Tibial nerve (tissue), 4 donors: ENCODE results near the gene PDE3A. TPM values are rescaled to one million over a fixed set of nuclear protein-coding genes. Genes with fewer than 3 reads are reported as not detected.

Experiments used
- DNase-seq, 2 donors: peaks; one replicate each; pipeline ENCODE4 v3.0.0-alpha.2; 2019; ENCODE audit warnings: low spot score in 2 of 2
- H3K27ac ChIP-seq, 4 donors: fragments of 200-600 bp; sonication (generic) in 3 of 4; one replicate each; pipeline ENCODE4 v1.5.1; 2017 to 2019; ENCODE audit warnings: mild to moderate bottlenecking in 1 of 4
- H3K27me3 ChIP-seq, 2 donors: fragments of 200-600 bp; sonication (generic) in 1 of 2; one replicate each; pipeline versions ENCODE4 v1.5.1 to v1.6.0; 2017 to 2019
- H3K36me3 ChIP-seq, 3 donors: fragments of 200-600 bp; sonication (generic); one replicate each; pipeline ENCODE4 v1.5.1; 2018 to 2019
- H3K4me1 ChIP-seq, 4 donors: fragments of 200-600 bp; sonication (generic) in 3 of 4; one replicate each; pipeline ENCODE4 v1.5.1; 2017 to 2019
- H3K4me3 ChIP-seq, 4 donors: fragments of 200-600 bp; sonication (generic) in 3 of 4; one replicate each; pipeline ENCODE4 v1.5.1; 2017 to 2019; ENCODE audit warnings: mild to moderate bottlenecking in 1 of 4, moderate library complexity in 1 of 4
- H3K9me3 ChIP-seq, 4 donors: fragments of 200-600 bp; sonication (generic) in 3 of 4; one replicate each; pipeline ENCODE4 v1.5.1; 2017 to 2019
- EP300 ChIP-seq, 2 donors: sonication (generic); formaldehyde crosslinking; IDR thresholded peaks; one replicate each; pipeline ENCODE4 v1.6.1; 2017; ENCODE audit warnings: antibody characterized with exemption in 2 of 2, mild to moderate bottlenecking in 1 of 2
- POLR2A ChIP-seq, 2 donors: fragments of 450-650 bp; IDR thresholded peaks; one replicate each; pipeline ENCODE4 v1.6.1; 2017; ENCODE audit warnings: antibody characterized with exemption in 2 of 2, mild to moderate bottlenecking in 2 of 2, moderate library complexity in 2 of 2
- WGBS, 2 donors: methylation state at CpG; one replicate each; pipeline ENCODE4 v1.1.5; 2018; 5-methylcytosine and 5-hydroxymethylcytosine counted together
- total RNA-seq, 4 donors: library from RNA; depleted of rRNA; stranded (reverse); fragments of >200 nt; gene quantifications; one replicate each; pipeline ENCODE4 v1.1.0, GENCODE V29; 2016
- TF ChIP-seq, protein P1 (sequence below), 5 experiments: fragments of 200-600 bp in 3 of 5; fragments of 450-650 bp in 2 of 5; sonication (generic) in 3 of 5; IDR thresholded peaks; one replicate each; pipeline ENCODE4 v1.5.1; 2016 to 2019; ENCODE audit warnings: antibody characterized with exemption in 5 of 5, mild to moderate bottlenecking in 3 of 5, moderate library complexity in 2 of 5

The PDE3A gene
- total RNA-seq, 4 donors from 2014 or later: 11.4 to 17.6 (median 12.9) TPM

DNA sequence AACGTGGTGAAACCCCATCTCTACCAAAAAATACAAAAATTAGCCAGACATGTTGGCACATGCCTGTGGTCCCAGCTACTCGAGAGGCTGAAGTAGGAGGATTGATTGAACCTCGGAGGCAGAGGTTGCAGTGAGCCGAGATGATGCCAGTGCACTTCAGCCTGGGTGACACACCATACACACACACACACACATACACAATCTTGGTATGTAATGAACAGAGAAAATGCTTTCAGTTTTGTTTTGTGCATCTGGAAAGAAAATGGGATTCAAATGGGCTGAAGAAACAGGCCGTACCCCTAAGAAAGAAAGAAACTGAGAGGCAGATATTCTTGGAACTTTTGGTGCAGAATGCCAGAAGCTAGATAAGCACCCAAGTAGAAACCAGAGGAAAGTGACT, 107.2 kb downstream of the PDE3A start:
- Histone ChIP-seq H3K4me1 (no peaks in the 10 kb centered on the region), H3K4me3 (no peak overlapping the region), H3K36me3 (no peaks in the 10 kb centered on the region), H3K27ac (no peak overlapping the region), H3K27me3 (no peaks in the 10 kb centered on the region), H3K9me3 (no peaks in the 10 kb centered on the region)
- TF ChIP-seq POLR2A (IDR thresholded peaks at IDR 0.05) (no peak), EP300 (IDR thresholded peaks at IDR 0.05) (no peak)
- TF ChIP-seq, protein P1, sequence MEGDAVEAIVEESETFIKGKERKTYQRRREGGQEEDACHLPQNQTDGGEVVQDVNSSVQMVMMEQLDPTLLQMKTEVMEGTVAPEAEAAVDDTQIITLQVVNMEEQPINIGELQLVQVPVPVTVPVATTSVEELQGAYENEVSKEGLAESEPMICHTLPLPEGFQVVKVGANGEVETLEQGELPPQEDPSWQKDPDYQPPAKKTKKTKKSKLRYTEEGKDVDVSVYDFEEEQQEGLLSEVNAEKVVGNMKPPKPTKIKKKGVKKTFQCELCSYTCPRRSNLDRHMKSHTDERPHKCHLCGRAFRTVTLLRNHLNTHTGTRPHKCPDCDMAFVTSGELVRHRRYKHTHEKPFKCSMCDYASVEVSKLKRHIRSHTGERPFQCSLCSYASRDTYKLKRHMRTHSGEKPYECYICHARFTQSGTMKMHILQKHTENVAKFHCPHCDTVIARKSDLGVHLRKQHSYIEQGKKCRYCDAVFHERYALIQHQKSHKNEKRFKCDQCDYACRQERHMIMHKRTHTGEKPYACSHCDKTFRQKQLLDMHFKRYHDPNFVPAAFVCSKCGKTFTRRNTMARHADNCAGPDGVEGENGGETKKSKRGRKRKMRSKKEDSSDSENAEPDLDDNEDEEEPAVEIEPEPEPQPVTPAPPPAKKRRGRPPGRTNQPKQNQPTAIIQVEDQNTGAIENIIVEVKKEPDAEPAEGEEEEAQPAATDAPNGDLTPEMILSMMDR (IDR thresholded peaks at IDR 0.05): no peak
- WGBS, 2 donors: 63 to 77% methylated on average over 5 of the region's 5 CpGs
- no peak for DNase-seq

DNA sequence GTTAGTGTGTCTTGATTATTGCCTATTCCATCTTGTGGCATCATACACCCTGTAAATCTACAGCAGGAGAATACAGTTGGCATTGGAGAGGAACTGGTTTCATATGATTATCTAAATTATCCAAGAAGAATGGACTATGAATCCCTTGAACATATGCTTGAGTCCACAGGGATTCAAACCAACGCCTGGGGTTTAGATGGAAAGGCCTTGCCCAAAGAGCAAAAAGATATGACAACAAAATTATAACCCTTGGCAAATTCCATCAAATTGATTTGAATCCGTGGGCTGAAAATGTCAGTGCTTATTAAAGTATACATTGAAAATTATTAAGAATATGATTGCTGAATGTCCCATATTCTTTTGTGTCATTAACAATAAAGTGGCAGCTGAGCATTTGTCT, 108.2 kb downstream of the PDE3A start:
- H3K4me3 ChIP-seq: no peak overlapping the region
- no peaks in the 10 kb centered on the region for H3K36me3 ChIP-seq
- no peaks in the 10 kb centered on the region for H3K4me1 ChIP-seq
- H3K27ac ChIP-seq: no peak overlapping the region
- no peaks in the 10 kb centered on the region for H3K27me3 ChIP-seq
- no peak for DNase-seq
- 81 to 82% methylated on average over 2 of the region's 2 CpGs for WGBS, 2 donors
- TF ChIP-seq, protein P1 (IDR thresholded peaks at IDR 0.05): no peak
- H3K9me3 ChIP-seq: no peaks in the 10 kb centered on the region

DNA sequence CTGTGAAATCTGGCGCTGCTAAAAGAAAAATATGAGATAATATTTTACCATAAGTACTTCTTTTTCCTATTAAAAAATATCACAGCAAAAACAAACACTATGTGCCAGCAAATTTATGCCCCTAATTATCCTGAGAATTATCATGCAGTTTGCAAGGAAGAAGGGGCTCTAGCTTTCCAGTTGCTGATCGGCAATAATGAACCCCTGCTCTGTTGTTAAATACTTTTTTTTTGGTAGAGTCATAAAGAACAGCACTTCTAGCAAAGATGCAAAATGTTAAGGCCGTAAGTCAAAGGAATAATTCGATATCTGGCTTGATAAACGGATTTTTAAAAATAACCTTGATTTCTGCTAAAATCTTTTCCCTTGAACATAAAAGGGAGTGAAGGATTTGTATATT, 108.9 kb downstream of the PDE3A start:
- TF ChIP-seq, protein P1 (IDR thresholded peaks at IDR 0.05): no peak
- no peak for TF ChIP-seq EP300 (IDR thresholded peaks at IDR 0.05)
- no peak for TF ChIP-seq POLR2A (IDR thresholded peaks at IDR 0.05)

DNA sequence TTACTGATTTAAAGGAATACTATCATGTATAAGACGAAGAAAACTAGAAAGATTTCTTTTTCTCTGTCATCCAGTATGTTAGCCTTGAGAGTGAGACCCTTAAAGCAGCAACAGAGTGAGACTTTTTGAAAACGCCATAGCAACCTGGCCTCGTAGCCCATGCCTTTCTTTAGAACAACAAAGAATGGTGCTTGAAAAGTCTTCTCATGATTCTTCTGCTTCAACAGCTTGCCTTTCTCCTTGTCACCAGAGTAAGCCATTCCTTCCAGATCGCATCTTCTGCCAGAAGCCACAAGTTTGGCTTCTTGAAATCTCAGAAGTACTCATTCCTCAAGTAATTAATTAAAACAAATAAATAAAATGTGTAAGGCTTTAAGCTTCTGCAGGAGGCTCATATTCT, 109.3 kb downstream of the PDE3A start:
- H3K27ac ChIP-seq: no peak overlapping the region
- no peaks in the 10 kb centered on the region for H3K36me3 ChIP-seq
- TF ChIP-seq POLR2A (IDR thresholded peaks at IDR 0.05) (no peak), EP300 (IDR thresholded peaks at IDR 0.05) (no peak)
- TF ChIP-seq, protein P1 (IDR thresholded peaks at IDR 0.05): no peak
- H3K9me3 ChIP-seq: no peaks in the 10 kb centered on the region
- no peak for DNase-seq
- H3K4me3 ChIP-seq: no peak overlapping the region
- H3K4me1 ChIP-seq: no peaks in the 10 kb centered on the region
- WGBS, 2 donors: 71 to 78% methylated on average over 4 of the region's 4 CpGs
- no peaks in the 10 kb centered on the region for H3K27me3 ChIP-seq

More for the DNA sequence above, 108.9 kb downstream of the PDE3A start:
- Histone ChIP-seq H3K9me3 (no peaks in the 10 kb centered on the region), H3K27ac (no peak overlapping the region), H3K36me3 (no peaks in the 10 kb centered on the region), H3K4me3 (no peak overlapping the region), H3K27me3 (no peaks in the 10 kb centered on the region), H3K4me1 (no peaks in the 10 kb centered on the region)
- WGBS, 2 donors: 61 to 69% methylated on average over 5 of the region's 5 CpGs
- DNase-seq: no peak

DNA sequence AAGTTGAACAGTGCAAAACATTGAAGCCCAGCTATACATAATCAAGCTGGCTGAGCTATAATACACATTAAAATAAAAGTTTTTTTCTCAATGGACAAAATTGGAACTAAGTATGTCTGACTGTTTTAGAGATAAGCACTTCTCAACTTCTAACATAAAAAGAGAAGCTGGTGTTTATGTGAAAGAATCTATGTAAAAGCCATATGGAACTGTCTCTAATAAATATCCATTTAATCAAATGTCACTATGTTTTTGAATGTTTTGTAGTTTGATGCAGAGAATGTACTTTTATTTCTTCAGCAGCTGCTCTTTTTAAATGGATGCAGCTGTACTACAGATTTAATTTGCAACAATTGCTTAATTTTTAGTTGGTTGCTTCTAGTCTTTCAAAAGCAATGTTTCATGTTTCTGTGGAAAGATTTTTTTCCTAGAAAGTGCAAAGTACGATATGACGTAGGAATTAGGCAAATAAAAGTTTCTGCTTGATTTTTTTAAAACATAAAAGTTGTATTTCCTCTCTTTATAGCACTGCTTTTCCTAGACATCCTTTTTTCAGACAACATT, 114.2 kb downstream of the PDE3A start:
- Histone ChIP-seq H3K4me1 (no peaks in the 10 kb centered on the region), H3K9me3 (no peaks in the 10 kb centered on the region), H3K27me3 (no peaks in the 10 kb centered on the region), H3K27ac (no peak overlapping the region), H3K4me3 (no peak overlapping the region), H3K36me3 (no peaks in the 10 kb centered on the region)
- TF ChIP-seq EP300 (IDR thresholded peaks at IDR 0.05): no peak
- TF ChIP-seq, protein P1 (IDR thresholded peaks at IDR 0.05): no peak
- WGBS, 2 donors: 68 to 76% methylated on average over 2 of the region's 2 CpGs
- no peak for DNase-seq
